Chondrocyte (in vitro differentiated cells): ENCODE measurements around the gene KIF5C. TPM values are rescaled to one million over a fixed set of nuclear protein-coding genes. Genes with fewer than 3 reads are reported as not detected.

ENCODE experiments used
- DNase-seq: peaks from one replicate; pipeline ENCODE4 v3.0.0; 2021; ENCODE audit warnings: mixed read lengths, low spot score
- H3K27ac Mint-ChIP-seq: one replicate; pipeline ENCODE4 v1.8.0; 2021; ENCODE audit warnings: mild to moderate bottlenecking, moderate library complexity, mixed read lengths; ENCODE audit not compliant: unreplicated experiment
- H3K27me3 Mint-ChIP-seq: 2 replicates; pipeline ENCODE4 v1.8.0; 2021; ENCODE audit warnings: low read depth, mixed read lengths
- H3K36me3 Mint-ChIP-seq: 2 replicates; pipeline ENCODE4 v1.8.0; 2021; ENCODE audit warnings: low read depth, mixed read lengths
- H3K4me1 Mint-ChIP-seq: 2 replicates; pipeline ENCODE4 v1.8.0; 2021; ENCODE audit warnings: low read depth, mild to moderate bottlenecking, mixed read lengths
- H3K4me3 Mint-ChIP-seq: one replicate; pipeline ENCODE4 v1.8.0; 2021; ENCODE audit warnings: mild to moderate bottlenecking, moderate library complexity, mixed read lengths; ENCODE audit not compliant: unreplicated experiment
- H3K9me3 Mint-ChIP-seq: 2 replicates; pipeline ENCODE4 v1.8.0; 2021; ENCODE audit warnings: low read depth, mixed read lengths
- CTCF ChIP-seq: fragments of 200-600 bp; sonication (generic); IDR thresholded peaks from 2 replicates; pipeline ENCODE4 v1.5.0; 2021; ENCODE audit warnings: antibody characterized with exemption, mild to moderate bottlenecking, moderate library complexity
- total RNA-seq: library from RNA; stranded (reverse); gene quantifications from 3 replicates; pipeline ENCODE4 v1.2.1, GENCODE V29; 2021

The KIF5C gene
- total RNA-seq, 1 donor from 2014 or later = 3.1 TPM

DNA sequence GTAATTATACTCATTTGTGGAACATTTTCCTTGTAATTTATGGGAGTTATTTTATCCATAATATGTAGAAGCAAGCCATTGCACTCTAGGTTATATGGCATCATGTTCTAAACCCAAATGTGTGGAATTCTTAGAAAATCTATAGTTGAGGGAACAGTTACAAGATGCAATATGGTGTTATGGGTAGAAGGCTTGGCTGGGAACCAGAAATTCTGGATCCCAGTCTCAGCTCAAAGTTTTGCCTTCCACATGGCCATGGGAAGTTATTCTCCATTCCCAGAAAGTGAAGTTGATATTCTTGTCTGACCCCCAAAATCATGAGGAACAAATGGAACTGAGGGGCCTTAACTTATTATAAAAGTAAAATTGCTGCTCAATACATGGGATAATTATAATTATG is 38.0 kb downstream of the KIF5C start:
- DNase-seq = no peak
- Mint-ChIP-seq H3K4me3 (no peak overlapping the region), H3K4me1 (peaks cover 9% of the 10 kb centered on the region), H3K27me3 (no peaks in the 10 kb centered on the region), H3K9me3 (peaks cover 4% of the 10 kb centered on the region), H3K27ac (no peak overlapping the region), H3K36me3 (peaks cover 2% of the 10 kb centered on the region)
- TF ChIP-seq CTCF = no peak

GRCh38 chr2:148913492-148913891 is 38.5 kb downstream of the KIF5C start:
- no peak for TF ChIP-seq CTCF
- Mint-ChIP-seq H3K36me3 (peaks cover 4% of the 10 kb centered on the region), H3K27me3 (no peaks in the 10 kb centered on the region), H3K9me3 (peaks cover 8% of the 10 kb centered on the region), H3K27ac (no peak overlapping the region), H3K4me3 (no peak overlapping the region), H3K4me1 (peaks cover 9% of the 10 kb centered on the region)
- DNase-seq = no peak

GRCh38 chr2:148914463-148914862 is 39.4 kb downstream of the KIF5C start:
- no peak for DNase-seq
- Mint-ChIP-seq H3K9me3 (peaks cover 15% of the 10 kb centered on the region), H3K4me1 (peaks cover 9% of the 10 kb centered on the region), H3K27ac (no peak overlapping the region), H3K27me3 (no peaks in the 10 kb centered on the region), H3K4me3 (no peak overlapping the region), H3K36me3 (peaks cover 10% of the 10 kb centered on the region)
- no peak for TF ChIP-seq CTCF

DNA sequence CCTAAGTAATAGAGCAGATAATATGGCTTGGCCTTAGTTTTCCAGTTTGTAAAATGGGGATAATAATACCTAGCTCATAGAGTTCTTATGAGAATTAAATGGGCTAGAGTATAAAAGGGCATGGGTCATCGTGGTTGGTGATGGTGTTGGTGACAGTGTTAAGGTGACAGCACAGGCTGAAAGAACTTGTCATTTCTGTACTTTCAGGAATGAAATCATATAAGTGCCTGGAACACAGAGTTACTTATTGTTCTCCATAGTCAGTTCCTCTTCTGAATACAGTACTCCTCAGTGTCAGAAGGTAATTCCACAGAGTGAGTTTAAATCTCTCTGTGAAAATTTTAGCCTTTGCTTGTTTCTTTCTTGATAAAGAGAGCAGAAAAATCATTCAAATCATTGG is 42.4 kb downstream of the KIF5C start:
- H3K27me3 Mint-ChIP-seq = no peaks in the 10 kb centered on the region
- no peak for TF ChIP-seq CTCF
- H3K9me3 Mint-ChIP-seq = peaks cover 15% of the 10 kb centered on the region
- H3K4me1 Mint-ChIP-seq = peaks cover 9% of the 10 kb centered on the region
- H3K36me3 Mint-ChIP-seq = peaks cover 8% of the 10 kb centered on the region
- no peak for DNase-seq
- H3K4me3 Mint-ChIP-seq = no peak overlapping the region
- H3K27ac Mint-ChIP-seq = no peak overlapping the region

- DNase-seq = no peak
- peaks cover 9% of the 10 kb centered on the region for H3K4me1 Mint-ChIP-seq
- no peak overlapping the region for H3K4me3 Mint-ChIP-seq
- H3K27ac Mint-ChIP-seq = no peak overlapping the region
- peaks cover 8% of the 10 kb centered on the region for H3K36me3 Mint-ChIP-seq
- peaks cover 15% of the 10 kb centered on the region for H3K9me3 Mint-ChIP-seq
- TF ChIP-seq CTCF = no peak
- H3K27me3 Mint-ChIP-seq = no peaks in the 10 kb centered on the region
These were observed 43.5 kb downstream of the KIF5C start for GRCh38 chr2:148918554-148918953.
